Measurements from ENCODE around the gene BORCS8. TPM values are rescaled to one million over a fixed set of nuclear protein-coding genes. Genes with fewer than 3 reads are reported as not detected.

The BORCS8 gene
- polyA plus RNA-seq, 1 of the 3 experiments (the other 2 are of a cell fraction) = 36.4 TPM

GRCh38 chr19:19206938-19207337 is 15.0 kb upstream of the BORCS8 start:
- WGBS (ENCODE audit: low lambda C conversion rate) = 6% methylated on average over 4 of the region's 5 CpGs
- H3K36me3 ChIP-seq (replicated peaks in 1 of 2; ENCODE audit: control insufficient read depth in 1 of 2, insufficient read depth in 2 of 2, low read length in 1 of 2) = peaks cover 0 to 4% of the 10 kb centered on the region in 2 experiments
- no peak for DNase-seq
- no peaks in the 10 kb centered on the region for H4K20me1 ChIP-seq (ENCODE audit: insufficient read depth)
- no peaks in the 10 kb centered on the region for H3K9me2 ChIP-seq
- TF ChIP-seq TCF12 (IDR thresholded peaks at IDR 0.05) (no peak), CTCF (IDR thresholded peaks at IDR 0.05) (no peak), ELF1 (IDR thresholded peaks at IDR 0.05) (no peak), RXRA (IDR thresholded peaks at IDR 0.05; ENCODE audit: borderline replicate concordance, low read depth) (no peak), YY1 (IDR thresholded peaks at IDR 0.05; ENCODE audit: low read depth) (no peak), NFIC (IDR thresholded peaks at IDR 0.05; ENCODE audit: borderline replicate concordance) (no peak), GATA2 (CRISPR knock-in tag; IDR thresholded peaks at IDR 0.05) (no peak), RAD21 (IDR thresholded peaks at IDR 0.05; ENCODE audit: low read length) (no peak), JUND (IDR thresholded peaks at IDR 0.05) (no peak), REST (IDR thresholded peaks at IDR 0.05; ENCODE audit: low read depth, low read length) (no peak)
- no peaks in the 10 kb centered on the region for H3F3A ChIP-seq (replicated peaks; ENCODE audit: insufficient read depth)
- H3K27me3 ChIP-seq (ENCODE audit: insufficient read depth) = peaks cover 11% of the 10 kb centered on the region
- peaks cover 12% of the 10 kb centered on the region; the same call in 1 of the 2 replicates for H3K79me2 ChIP-seq (ENCODE audit: insufficient read depth)
- no peak overlapping the region for H3K27ac ChIP-seq (ENCODE audit: low read depth in 2 of 2, low read length in 1 of 2)
- ChIA-PET CTCF (interaction anchor here (1.2 kb wide), 1 partner anchor 15 kb away, joined by 3 read pairs; the partner anchor contains the start of genes BORCS8 and RFXANK), POLR2A (no interaction called here)
- H3K4me1 ChIP-seq (ENCODE audit: control insufficient read depth in 1 of 2, insufficient read depth in 2 of 2, low read depth in 1 of 2, low read length in 1 of 2) = peaks cover 0 to 13% of the 10 kb centered on the region in 2 experiments; a peak in 1 of 4 replicates
- no peaks in the 10 kb centered on the region for H3K9me3 ChIP-seq
- no peak overlapping the region for H3K4me3 ChIP-seq (ENCODE audit: low read depth in 2 of 2, low read length in 1 of 2)
- H2AFZ ChIP-seq (ENCODE audit: low read depth) = no peak overlapping the region
- H3K9ac ChIP-seq = no peak overlapping the region
- H3K4me2 ChIP-seq = no peak overlapping the region

- DNase-seq = no peak
- POLR2A ChIA-PET = no interaction called here
- H3K27ac ChIP-seq (ENCODE audit: low read depth in 2 of 2, low read length in 1 of 2) = no peak overlapping the region
- H3K4me1 ChIP-seq (ENCODE audit: control insufficient read depth in 1 of 2, insufficient read depth in 2 of 2, low read depth in 1 of 2, low read length in 1 of 2) = peaks cover 0 to 11% of the 10 kb centered on the region in 2 experiments; a peak in 1 of 4 replicates
- H3K79me2 ChIP-seq (ENCODE audit: insufficient read depth) = peaks cover 21% of the 10 kb centered on the region; the same call in 1 of the 2 replicates
- CTCF ChIA-PET = interaction anchor here (1.2 kb wide), 1 partner anchor 14 kb away, joined by 3 read pairs; the partner anchor contains the start of genes BORCS8 and RFXANK
- peaks cover 0 to 8% of the 10 kb centered on the region in 2 experiments for H3K36me3 ChIP-seq (replicated peaks in 1 of 2; ENCODE audit: control insufficient read depth in 1 of 2, insufficient read depth in 2 of 2, low read length in 1 of 2)
- no peaks in the 10 kb centered on the region for H4K20me1 ChIP-seq (ENCODE audit: insufficient read depth)
- no peak overlapping the region for H2AFZ ChIP-seq (ENCODE audit: low read depth)
- H3K9ac ChIP-seq = no peak overlapping the region
- H3K9me3 ChIP-seq = no peaks in the 10 kb centered on the region
- no peak overlapping the region for H3K4me3 ChIP-seq (ENCODE audit: low read depth in 2 of 2, low read length in 1 of 2)
- no peak overlapping the region for H3K4me2 ChIP-seq
- H3K27me3 ChIP-seq (ENCODE audit: insufficient read depth) = no peaks in the 10 kb centered on the region; the same call in 1 of the 2 replicates
- 34% methylated on average over 11 of the region's 14 CpGs for WGBS (ENCODE audit: low lambda C conversion rate)
- no peaks in the 10 kb centered on the region for H3K9me2 ChIP-seq
- no peaks in the 10 kb centered on the region for H3F3A ChIP-seq (replicated peaks; ENCODE audit: insufficient read depth)
- TF ChIP-seq FOXJ3 (CRISPR knock-in tag; IDR thresholded peaks at IDR 0.05) = no peak
- no peak for TF ChIP-seq NRF1 (IDR thresholded peaks at IDR 0.05; ENCODE audit: low read depth, low read length)
- TF ChIP-seq GABPA (IDR thresholded peaks at IDR 0.05; ENCODE audit: low read depth) = no peak
- TF ChIP-seq RAD21 (IDR thresholded peaks at IDR 0.05; ENCODE audit: low read length) = no peak
- no peak for TF ChIP-seq CTCF (IDR thresholded peaks at IDR 0.05)
- no peak for TF ChIP-seq CHD2 (IDR thresholded peaks at IDR 0.05; ENCODE audit: low read length, partially characterized antibody)
- TF ChIP-seq MEF2A (IDR thresholded peaks at IDR 0.05; ENCODE audit: borderline replicate concordance, low read depth) = no peak
These were observed 13.8 kb upstream of the BORCS8 start for GRCh38 chr19:19205416-19206410.
